ENCODE data around the gene TMPRSS3.

- TF ChIP-seq, protein P1, sequence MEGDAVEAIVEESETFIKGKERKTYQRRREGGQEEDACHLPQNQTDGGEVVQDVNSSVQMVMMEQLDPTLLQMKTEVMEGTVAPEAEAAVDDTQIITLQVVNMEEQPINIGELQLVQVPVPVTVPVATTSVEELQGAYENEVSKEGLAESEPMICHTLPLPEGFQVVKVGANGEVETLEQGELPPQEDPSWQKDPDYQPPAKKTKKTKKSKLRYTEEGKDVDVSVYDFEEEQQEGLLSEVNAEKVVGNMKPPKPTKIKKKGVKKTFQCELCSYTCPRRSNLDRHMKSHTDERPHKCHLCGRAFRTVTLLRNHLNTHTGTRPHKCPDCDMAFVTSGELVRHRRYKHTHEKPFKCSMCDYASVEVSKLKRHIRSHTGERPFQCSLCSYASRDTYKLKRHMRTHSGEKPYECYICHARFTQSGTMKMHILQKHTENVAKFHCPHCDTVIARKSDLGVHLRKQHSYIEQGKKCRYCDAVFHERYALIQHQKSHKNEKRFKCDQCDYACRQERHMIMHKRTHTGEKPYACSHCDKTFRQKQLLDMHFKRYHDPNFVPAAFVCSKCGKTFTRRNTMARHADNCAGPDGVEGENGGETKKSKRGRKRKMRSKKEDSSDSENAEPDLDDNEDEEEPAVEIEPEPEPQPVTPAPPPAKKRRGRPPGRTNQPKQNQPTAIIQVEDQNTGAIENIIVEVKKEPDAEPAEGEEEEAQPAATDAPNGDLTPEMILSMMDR (IDR thresholded peaks at IDR 0.05) = no peak
- TF ChIP-seq POLR2AphosphoS5 (IDR thresholded peaks at IDR 0.05) (no peak), POLR2A (IDR thresholded peaks at IDR 0.05; ENCODE audit: low read depth) (no peak)
These were observed 32.1 kb upstream of the TMPRSS3 start for GRCh38 chr21:42427809-42428419.
